ENCODE data around the gene LRRC49. TPM values are rescaled to one million over a fixed set of nuclear protein-coding genes. Genes with fewer than 3 reads are reported as not detected.

The LRRC49 gene
- total and polyA plus RNA-seq, 4 donors: 3.0 to 24.3 (median 7.4) TPM

- no peaks in the 10 kb centered on the region for H3K36me3 ChIP-seq (ENCODE audit: control insufficient read depth in 4 of 4, insufficient read depth in 4 of 4, low read length in 4 of 4)
- H3K27me3 ChIP-seq (ENCODE audit: control insufficient read depth in 3 of 3, insufficient read depth in 3 of 3, low read length in 2 of 3): no peaks in the 10 kb centered on the region
- ATAC-seq (ENCODE audit: insufficient read depth, low FRiP score) (no peak), DNase-seq (no peak)
- WGBS, 2 donors: 55 to 80% methylated on average over 2 of the region's 2 CpGs
- H3K9me3 ChIP-seq (ENCODE audit: control insufficient read depth in 4 of 4, insufficient read depth in 3 of 4, low read length in 3 of 4): no peaks in the 10 kb centered on the region
- peaks cover 0 to 3% (median 0%) of the 10 kb centered on the region in 5 donors for H3K4me1 ChIP-seq (ENCODE audit: control insufficient read depth in 5 of 5, insufficient read depth in 5 of 5, low read length in 5 of 5)
- no peak overlapping the region for H3K4me3 ChIP-seq
- no peak overlapping the region for H3K9ac ChIP-seq (ENCODE audit: insufficient read depth in 1 of 2, low read length in 2 of 2)
- H3K27ac ChIP-seq (ENCODE audit: low read depth in 1 of 2, low read length in 1 of 2): no peak overlapping the region
- TF ChIP-seq, protein P1, sequence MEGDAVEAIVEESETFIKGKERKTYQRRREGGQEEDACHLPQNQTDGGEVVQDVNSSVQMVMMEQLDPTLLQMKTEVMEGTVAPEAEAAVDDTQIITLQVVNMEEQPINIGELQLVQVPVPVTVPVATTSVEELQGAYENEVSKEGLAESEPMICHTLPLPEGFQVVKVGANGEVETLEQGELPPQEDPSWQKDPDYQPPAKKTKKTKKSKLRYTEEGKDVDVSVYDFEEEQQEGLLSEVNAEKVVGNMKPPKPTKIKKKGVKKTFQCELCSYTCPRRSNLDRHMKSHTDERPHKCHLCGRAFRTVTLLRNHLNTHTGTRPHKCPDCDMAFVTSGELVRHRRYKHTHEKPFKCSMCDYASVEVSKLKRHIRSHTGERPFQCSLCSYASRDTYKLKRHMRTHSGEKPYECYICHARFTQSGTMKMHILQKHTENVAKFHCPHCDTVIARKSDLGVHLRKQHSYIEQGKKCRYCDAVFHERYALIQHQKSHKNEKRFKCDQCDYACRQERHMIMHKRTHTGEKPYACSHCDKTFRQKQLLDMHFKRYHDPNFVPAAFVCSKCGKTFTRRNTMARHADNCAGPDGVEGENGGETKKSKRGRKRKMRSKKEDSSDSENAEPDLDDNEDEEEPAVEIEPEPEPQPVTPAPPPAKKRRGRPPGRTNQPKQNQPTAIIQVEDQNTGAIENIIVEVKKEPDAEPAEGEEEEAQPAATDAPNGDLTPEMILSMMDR (IDR thresholded peaks at IDR 0.05; ENCODE audit: control extremely low read depth, extremely low read depth): no peak
These were observed 10.3 kb upstream of the LRRC49 start for GRCh38 chr15:70882361-70882760.

DNA sequence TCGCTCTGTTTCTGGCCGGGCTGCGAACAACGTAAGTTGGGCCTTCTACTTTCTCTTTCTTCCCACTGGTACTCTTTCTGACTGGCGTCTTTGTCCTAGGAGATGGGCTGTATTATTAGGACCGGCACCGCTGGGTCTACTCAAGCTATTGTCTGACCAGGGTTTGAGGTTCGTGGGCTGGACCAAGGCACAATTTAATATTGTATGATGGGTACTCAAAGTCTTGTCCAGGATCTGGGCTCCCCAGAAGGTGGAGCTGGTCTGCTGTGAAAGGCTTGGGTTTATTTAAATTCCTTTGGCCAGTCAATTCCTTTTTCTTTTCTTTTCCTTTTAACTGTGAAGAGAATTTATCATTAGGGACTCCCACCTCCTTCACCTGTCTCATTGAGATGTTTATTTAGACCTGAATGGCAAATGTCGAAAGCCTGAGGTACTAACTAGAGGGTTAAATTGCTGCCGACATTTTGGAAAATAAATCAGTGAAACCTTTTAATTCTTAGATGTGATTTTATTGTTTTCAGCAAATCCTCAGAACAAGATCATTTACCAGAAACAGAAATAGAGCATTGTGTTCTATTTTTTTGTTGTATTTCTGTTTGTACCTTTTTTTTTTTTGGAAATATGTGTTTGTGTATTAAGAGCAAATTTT is 410 bp downstream of the LRRC49 start:
- Histone ChIP-seq H3K9ac (ENCODE audit: insufficient read depth in 1 of 2, low read length in 2 of 2) (peak overlapping the region in 1 of 2 donors; percentile 72), H3K4me1 (ENCODE audit: control insufficient read depth in 5 of 5, insufficient read depth in 5 of 5, low read length in 5 of 5) (peaks cover 0 to 19% (median 3%) of the 10 kb centered on the region in 5 donors), H3K4me3 (peak overlapping the region; percentile 59), H3K27ac (ENCODE audit: low read depth in 1 of 2, low read length in 1 of 2) (peak overlapping the region in 1 of 2 donors; percentile 86), H3K36me3 (ENCODE audit: control insufficient read depth in 4 of 4, insufficient read depth in 4 of 4, low read length in 4 of 4) (peaks cover 0 to 9% (median 1%) of the 10 kb centered on the region in 4 donors), H3K27me3 (ENCODE audit: control insufficient read depth in 3 of 3, insufficient read depth in 3 of 3, low read length in 2 of 3) (no peaks in the 10 kb centered on the region), H3K9me3 (ENCODE audit: control insufficient read depth in 4 of 4, insufficient read depth in 3 of 4, low read length in 3 of 4) (no peaks in the 10 kb centered on the region)
- WGBS, 2 donors: 5 to 6% methylated on average over 10 of the region's 10 CpGs
- ATAC-seq (ENCODE audit: insufficient read depth, low FRiP score) (peak; percentile 16), DNase-seq (peak; percentile 67 to 84 (median 84))
- TF ChIP-seq, protein P1 (IDR thresholded peaks at IDR 0.05; ENCODE audit: control extremely low read depth, extremely low read depth): no peak

- no peak overlapping the region for H3K9ac ChIP-seq (ENCODE audit: insufficient read depth in 1 of 2, low read length in 2 of 2)
- peaks cover 0 to 2% (median 0%) of the 10 kb centered on the region in 5 donors for H3K4me1 ChIP-seq (ENCODE audit: control insufficient read depth in 5 of 5, insufficient read depth in 5 of 5, low read length in 5 of 5)
- DNase-seq: no peak
- TF ChIP-seq, protein P1 (IDR thresholded peaks at IDR 0.05; ENCODE audit: control extremely low read depth, extremely low read depth): no peak
- peaks cover 0 to 6% (median 2%) of the 10 kb centered on the region in 4 donors for H3K36me3 ChIP-seq (ENCODE audit: control insufficient read depth in 4 of 4, insufficient read depth in 4 of 4, low read length in 4 of 4)
- no peak overlapping the region for H3K4me3 ChIP-seq
- H3K27ac ChIP-seq (ENCODE audit: low read depth in 1 of 2, low read length in 1 of 2): no peak overlapping the region
- no peak for ATAC-seq (ENCODE audit: insufficient read depth, low FRiP score)
- 99 to 100% methylated on average over 1 of the region's 1 CpG for WGBS, 2 donors
- no peaks in the 10 kb centered on the region for H3K9me3 ChIP-seq (ENCODE audit: control insufficient read depth in 4 of 4, insufficient read depth in 3 of 4, low read length in 3 of 4)
- H3K27me3 ChIP-seq (ENCODE audit: control insufficient read depth in 3 of 3, insufficient read depth in 3 of 3, low read length in 2 of 3): no peaks in the 10 kb centered on the region
These were observed 9.5 kb downstream of the LRRC49 start for GRCh38 chr15:70902107-70902506.

All from lung (tissue), 12 donors.